ENCODE results near the gene PHF3.

- TF ChIP-seq CTCF (IDR thresholded peaks at IDR 0.05; ENCODE audit: low read length) (no peak), EZH2 (IDR thresholded peaks at IDR 0.05; ENCODE audit: borderline replicate concordance, low read length) (no peak)
Observed at GRCh38 chr6:63609231-63609630, 26.4 kb upstream of the PHF3 start.
